HepG2 (cell line): ENCODE measurements around the gene PPP2R5D. TPM values are rescaled to one million over a fixed set of nuclear protein-coding genes. Genes with fewer than 3 reads are reported as not detected.

ENCODE experiments used
- ETV6 ChIP-seq: sonication (generic); formaldehyde crosslinking; conservative IDR thresholded peaks from 2 replicates; pipeline ENCODE4 v1.4.0; 2020; ENCODE audit warnings: missing genetic modification reagents
- GATA4 ChIP-seq: sonication (generic); IDR thresholded peaks from 2 replicates; pipeline ENCODE4 v1.6.1; 2016; ENCODE audit warnings: antibody characterized with exemption, low read depth, borderline replicate concordance
- ISL2 ChIP-seq: sonication (generic); formaldehyde crosslinking; IDR thresholded peaks from 2 replicates; pipeline ENCODE4 v1.5.0; 2020; ENCODE audit warnings: missing genetic modification reagents
- MAFF ChIP-seq: IDR thresholded peaks from 2 replicates; pipeline ENCODE4 v1.6.1; 2011; ENCODE audit warnings: low read depth, low read length, improper control_type of control experiment
- NCOA2 ChIP-seq: sonication (generic); formaldehyde crosslinking; IDR thresholded peaks from 2 replicates; pipeline ENCODE4 v1.8.0; 2022; ENCODE audit warnings: inconsistent platforms
- ZBTB26 ChIP-seq: IDR thresholded peaks from 2 replicates; pipeline ENCODE4 v1.6.1; 2016; ENCODE audit warnings: missing compliant biosample characterization, missing genetic modification reagents, borderline replicate concordance
- ZKSCAN1 ChIP-seq: fragments of 150-350 bp; IDR thresholded peaks from 2 replicates; pipeline ENCODE4 v1.6.1; 2014; ENCODE audit warnings: low read length
- ZKSCAN5 ChIP-seq: sonication (generic); formaldehyde crosslinking; IDR thresholded peaks from 2 replicates; pipeline ENCODE4 v1.5.1; 2020; ENCODE audit warnings: mild to moderate bottlenecking, missing genetic modification reagents
- ZNF282 ChIP-seq: fragments of 450-650 bp; IDR thresholded peaks from 2 replicates; pipeline ENCODE4 v1.6.1; 2018; ENCODE audit not compliant: partially characterized antibody
- ZNF383 ChIP-seq: sonication (generic); formaldehyde crosslinking; IDR thresholded peaks from 2 replicates; pipeline ENCODE4 v1.4.0; 2020; ENCODE audit warnings: missing genetic modification reagents, mild to moderate bottlenecking, borderline replicate concordance
- ZNF501 ChIP-seq: sonication (generic); formaldehyde crosslinking; IDR thresholded peaks from 2 replicates; pipeline ENCODE4 v1.5.1; 2020; ENCODE audit warnings: mild to moderate bottlenecking, moderate library complexity, missing genetic modification reagents
- ZNF563 ChIP-seq: sonication (generic); formaldehyde crosslinking; IDR thresholded peaks from 2 replicates; pipeline ENCODE4 v1.8.0; 2022; ENCODE audit warnings: mild to moderate bottlenecking, moderate library complexity, missing genetic modification reagents
- ZSCAN29 ChIP-seq: sonication (generic); formaldehyde crosslinking; conservative IDR thresholded peaks from 2 replicates; pipeline ENCODE4 v1.4.0; 2020; ENCODE audit warnings: mild to moderate bottlenecking, missing genetic modification reagents
- polyA plus RNA-seq, 8 experiments: library from polyadenylated mRNA; depleted of rRNA in 3 of 8; stranded (reverse) in 7 of 8; unstranded in 1 of 8; fragments of >200 nt; fragmentation: Illumina TruSeq in 4 of 8; extraction: Trizol in 4 of 8; gene quantifications; 2 replicates each; pipeline versions ENCODE4 v1.2.1 to v1.2.3, GENCODE V29; 2011 to 2016; ENCODE audit warnings: low read depth in 4 of 8, missing spikeins in 1 of 8, mixed read lengths in 1 of 8; ENCODE audit not compliant: insufficient read depth in 1 of 8
- total RNA-seq, 5 experiments: library from RNA; depleted of rRNA; stranded (reverse); fragments of >200 nt; fragmentation: Illumina TruSeq; extraction: Trizol; gene quantifications; 2 replicates each; pipeline ENCODE4 v1.2.3, GENCODE V29; 2016; ENCODE audit warnings: low read depth in 1 of 5
- TF ChIP-seq, protein P1 (sequence below): sonication (generic); formaldehyde crosslinking; IDR thresholded peaks from 2 replicates; pipeline ENCODE4 v1.4.0; 2020; ENCODE audit warnings: missing genetic modification reagents, mild to moderate bottlenecking, borderline replicate concordance
- TF ChIP-seq, protein P2 (sequence below): sonication (generic); formaldehyde crosslinking; IDR thresholded peaks from 2 replicates; pipeline ENCODE4 v1.4.0; 2020; ENCODE audit warnings: missing genetic modification reagents, borderline replicate concordance
- TF ChIP-seq, protein P3 (sequence below): sonication (generic); formaldehyde crosslinking; IDR thresholded peaks from 2 replicates; pipeline ENCODE4 v1.5.1; 2020; ENCODE audit warnings: missing genetic modification reagents, mild to moderate bottlenecking, borderline replicate concordance
- TF ChIP-seq, protein P4 (sequence below): sonication (generic); formaldehyde crosslinking; IDR thresholded peaks from 2 replicates; pipeline ENCODE4 v1.4.0; 2020; ENCODE audit warnings: missing genetic modification reagents
- TF ChIP-seq, protein P5 (sequence below): sonication (generic); formaldehyde crosslinking; IDR thresholded peaks from 2 replicates; pipeline ENCODE4 v1.5.0; 2020; ENCODE audit warnings: missing genetic modification reagents, mild to moderate bottlenecking, borderline replicate concordance
- TF ChIP-seq, protein P6 (sequence below): sonication (generic); formaldehyde crosslinking; IDR thresholded peaks from 2 replicates; pipeline ENCODE4 v1.8.1; 2023; ENCODE audit warnings: mild to moderate bottlenecking, missing genetic modification reagents
- TF ChIP-seq, protein P7 (sequence below): sonication (generic); formaldehyde crosslinking; IDR thresholded peaks from 2 replicates; pipeline ENCODE4 v1.8.0; 2022; ENCODE audit warnings: mild to moderate bottlenecking, missing genetic modification reagents, moderate library complexity

PPP2R5D gene
- total and polyA plus RNA-seq, 2 of the 13 experiments (the other 11 are each of a cell fraction or from before 2014, with no cell fraction given): 53.7 to 60.4 TPM

DNA sequence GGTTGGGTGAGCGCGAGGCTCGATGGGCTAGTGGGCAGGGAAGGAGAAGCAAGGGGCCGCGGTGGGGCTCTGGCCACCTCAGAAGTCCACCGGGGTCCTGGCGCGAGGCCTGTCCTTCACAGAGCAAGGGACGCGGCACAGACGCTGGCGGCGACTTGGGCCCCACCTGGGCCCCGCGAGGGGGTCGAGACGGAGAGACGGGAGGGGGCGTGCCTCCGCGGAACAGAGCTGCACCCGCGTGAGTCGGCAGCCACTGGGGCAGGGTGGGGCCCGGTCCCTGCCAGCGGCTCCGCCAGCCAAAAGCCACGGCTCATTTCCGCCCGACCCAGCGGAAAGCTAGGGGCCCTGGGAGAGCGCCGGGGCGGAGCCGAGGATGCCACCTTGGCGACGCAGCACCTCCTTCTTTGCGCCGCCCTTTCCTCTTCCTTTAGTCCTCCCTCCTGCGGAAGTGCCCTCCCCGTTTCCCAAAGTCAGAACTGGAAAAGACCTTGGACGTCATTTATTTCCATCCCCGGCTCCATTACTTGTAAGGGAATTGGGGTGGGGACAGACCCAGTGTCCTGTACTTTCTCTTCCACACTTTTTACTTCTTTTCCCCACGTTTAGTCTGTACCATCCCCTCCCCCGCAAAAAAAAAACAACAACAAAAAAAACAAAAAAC is 69.3 kb downstream of the PPP2R5D start, which contains the start of gene CUL7 (continued):
- TF ChIP-seq, protein P1, sequence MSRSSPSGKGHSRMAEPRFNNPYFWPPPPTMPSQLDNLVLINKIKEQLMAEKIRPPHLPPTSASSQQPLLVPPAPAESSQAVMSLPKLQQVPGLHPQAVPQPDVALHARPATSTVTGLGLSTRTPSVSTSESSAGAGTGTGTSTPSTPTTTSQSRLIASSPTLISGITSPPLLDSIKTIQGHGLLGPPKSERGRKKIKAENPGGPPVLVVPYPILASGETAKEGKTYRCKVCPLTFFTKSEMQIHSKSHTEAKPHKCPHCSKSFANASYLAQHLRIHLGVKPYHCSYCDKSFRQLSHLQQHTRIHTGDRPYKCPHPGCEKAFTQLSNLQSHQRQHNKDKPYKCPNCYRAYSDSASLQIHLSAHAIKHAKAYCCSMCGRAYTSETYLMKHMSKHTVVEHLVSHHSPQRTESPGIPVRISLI (CRISPR knock-in tag): peak; percentile 63; the same call in 1 of the 2 replicates
- TF ChIP-seq ZKSCAN5: no peak
- peak; percentile 73 for TF ChIP-seq NCOA2
- TF ChIP-seq ZKSCAN1: no peak
- TF ChIP-seq ETV6 (CRISPR knock-in tag): peak; percentile 100
- TF ChIP-seq MAFF: no peak; the same call in 1 of the 2 replicates
- TF ChIP-seq, protein P2, sequence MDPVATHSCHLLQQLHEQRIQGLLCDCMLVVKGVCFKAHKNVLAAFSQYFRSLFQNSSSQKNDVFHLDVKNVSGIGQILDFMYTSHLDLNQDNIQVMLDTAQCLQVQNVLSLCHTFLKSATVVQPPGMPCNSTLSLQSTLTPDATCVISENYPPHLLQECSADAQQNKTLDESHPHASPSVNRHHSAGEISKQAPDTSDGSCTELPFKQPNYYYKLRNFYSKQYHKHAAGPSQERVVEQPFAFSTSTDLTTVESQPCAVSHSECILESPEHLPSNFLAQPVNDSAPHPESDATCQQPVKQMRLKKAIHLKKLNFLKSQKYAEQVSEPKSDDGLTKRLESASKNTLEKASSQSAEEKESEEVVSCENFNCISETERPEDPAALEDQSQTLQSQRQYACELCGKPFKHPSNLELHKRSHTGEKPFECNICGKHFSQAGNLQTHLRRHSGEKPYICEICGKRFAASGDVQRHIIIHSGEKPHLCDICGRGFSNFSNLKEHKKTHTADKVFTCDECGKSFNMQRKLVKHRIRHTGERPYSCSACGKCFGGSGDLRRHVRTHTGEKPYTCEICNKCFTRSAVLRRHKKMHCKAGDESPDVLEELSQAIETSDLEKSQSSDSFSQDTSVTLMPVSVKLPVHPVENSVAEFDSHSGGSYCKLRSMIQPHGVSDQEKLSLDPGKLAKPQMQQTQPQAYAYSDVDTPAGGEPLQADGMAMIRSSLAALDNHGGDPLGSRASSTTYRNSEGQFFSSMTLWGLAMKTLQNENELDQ (CRISPR knock-in tag): no peak
- peak; percentile 90 for TF ChIP-seq ZBTB26 (CRISPR knock-in tag)
- TF ChIP-seq, protein P3, sequence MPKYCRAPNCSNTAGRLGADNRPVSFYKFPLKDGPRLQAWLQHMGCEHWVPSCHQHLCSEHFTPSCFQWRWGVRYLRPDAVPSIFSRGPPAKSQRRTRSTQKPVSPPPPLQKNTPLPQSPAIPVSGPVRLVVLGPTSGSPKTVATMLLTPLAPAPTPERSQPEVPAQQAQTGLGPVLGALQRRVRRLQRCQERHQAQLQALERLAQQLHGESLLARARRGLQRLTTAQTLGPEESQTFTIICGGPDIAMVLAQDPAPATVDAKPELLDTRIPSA (CRISPR knock-in tag): peak; percentile 96; the same call in 1 of the 2 replicates
- TF ChIP-seq GATA4: peak; percentile 84
- TF ChIP-seq, protein P4, sequence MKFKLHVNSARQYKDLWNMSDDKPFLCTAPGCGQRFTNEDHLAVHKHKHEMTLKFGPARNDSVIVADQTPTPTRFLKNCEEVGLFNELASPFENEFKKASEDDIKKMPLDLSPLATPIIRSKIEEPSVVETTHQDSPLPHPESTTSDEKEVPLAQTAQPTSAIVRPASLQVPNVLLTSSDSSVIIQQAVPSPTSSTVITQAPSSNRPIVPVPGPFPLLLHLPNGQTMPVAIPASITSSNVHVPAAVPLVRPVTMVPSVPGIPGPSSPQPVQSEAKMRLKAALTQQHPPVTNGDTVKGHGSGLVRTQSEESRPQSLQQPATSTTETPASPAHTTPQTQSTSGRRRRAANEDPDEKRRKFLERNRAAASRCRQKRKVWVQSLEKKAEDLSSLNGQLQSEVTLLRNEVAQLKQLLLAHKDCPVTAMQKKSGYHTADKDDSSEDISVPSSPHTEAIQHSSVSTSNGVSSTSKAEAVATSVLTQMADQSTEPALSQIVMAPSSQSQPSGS (CRISPR knock-in tag): peak; percentile 71
- peak; percentile 87; the same call in 1 of the 2 replicates for TF ChIP-seq ZSCAN29 (CRISPR knock-in tag)
- TF ChIP-seq ZNF383 (CRISPR knock-in tag): no peak
- peak; percentile 56; the same call in 1 of the 2 replicates for TF ChIP-seq ISL2 (CRISPR knock-in tag)
- peak; percentile 94 for TF ChIP-seq ZNF501 (CRISPR knock-in tag)
- peak; percentile 90 for TF ChIP-seq ZNF563 (CRISPR knock-in tag)
- TF ChIP-seq, protein P5, sequence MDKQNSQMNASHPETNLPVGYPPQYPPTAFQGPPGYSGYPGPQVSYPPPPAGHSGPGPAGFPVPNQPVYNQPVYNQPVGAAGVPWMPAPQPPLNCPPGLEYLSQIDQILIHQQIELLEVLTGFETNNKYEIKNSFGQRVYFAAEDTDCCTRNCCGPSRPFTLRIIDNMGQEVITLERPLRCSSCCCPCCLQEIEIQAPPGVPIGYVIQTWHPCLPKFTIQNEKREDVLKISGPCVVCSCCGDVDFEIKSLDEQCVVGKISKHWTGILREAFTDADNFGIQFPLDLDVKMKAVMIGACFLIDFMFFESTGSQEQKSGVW (CRISPR knock-in tag): no peak
- TF ChIP-seq, protein P6, sequence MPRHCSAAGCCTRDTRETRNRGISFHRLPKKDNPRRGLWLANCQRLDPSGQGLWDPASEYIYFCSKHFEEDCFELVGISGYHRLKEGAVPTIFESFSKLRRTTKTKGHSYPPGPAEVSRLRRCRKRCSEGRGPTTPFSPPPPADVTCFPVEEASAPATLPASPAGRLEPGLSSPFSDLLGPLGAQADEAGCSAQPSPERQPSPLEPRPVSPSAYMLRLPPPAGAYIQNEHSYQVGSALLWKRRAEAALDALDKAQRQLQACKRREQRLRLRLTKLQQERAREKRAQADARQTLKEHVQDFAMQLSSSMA: peak; percentile 86
- TF ChIP-seq ZNF282: no peak
- TF ChIP-seq, protein P7, sequence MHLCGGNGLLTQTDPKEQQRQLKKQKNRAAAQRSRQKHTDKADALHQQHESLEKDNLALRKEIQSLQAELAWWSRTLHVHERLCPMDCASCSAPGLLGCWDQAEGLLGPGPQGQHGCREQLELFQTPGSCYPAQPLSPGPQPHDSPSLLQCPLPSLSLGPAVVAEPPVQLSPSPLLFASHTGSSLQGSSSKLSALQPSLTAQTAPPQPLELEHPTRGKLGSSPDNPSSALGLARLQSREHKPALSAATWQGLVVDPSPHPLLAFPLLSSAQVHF (CRISPR knock-in tag): peak; percentile 31; the same call in 1 of the 2 replicates
